Measurements from ENCODE around the gene AKR1C4. TPM values are rescaled to one million over a fixed set of nuclear protein-coding genes. Genes with fewer than 3 reads are reported as not detected.

Gene AKR1C4
- total RNA-seq, 4 donors from 2014 or later, result not detected

- Histone ChIP-seq H3K36me3 (no peaks in the 10 kb centered on the region), H3K9me3 (no peaks in the 10 kb centered on the region), H3K27ac (no peak overlapping the region), H3K27me3 (no peaks in the 10 kb centered on the region), H3K4me3 (no peak overlapping the region), H3K4me1 (no peaks in the 10 kb centered on the region)
- TF ChIP-seq POLR2A (IDR thresholded peaks at IDR 0.05), result no peak
- ATAC-seq, result no peak
- 65 to 72% methylated on average over 5 of the region's 5 CpGs for WGBS, 2 donors (ENCODE audit: low coverage in 1 of 2)
Measured at GRCh38 chr10:5187867-5188266, 8.8 kb upstream of the AKR1C4 start.

DNA sequence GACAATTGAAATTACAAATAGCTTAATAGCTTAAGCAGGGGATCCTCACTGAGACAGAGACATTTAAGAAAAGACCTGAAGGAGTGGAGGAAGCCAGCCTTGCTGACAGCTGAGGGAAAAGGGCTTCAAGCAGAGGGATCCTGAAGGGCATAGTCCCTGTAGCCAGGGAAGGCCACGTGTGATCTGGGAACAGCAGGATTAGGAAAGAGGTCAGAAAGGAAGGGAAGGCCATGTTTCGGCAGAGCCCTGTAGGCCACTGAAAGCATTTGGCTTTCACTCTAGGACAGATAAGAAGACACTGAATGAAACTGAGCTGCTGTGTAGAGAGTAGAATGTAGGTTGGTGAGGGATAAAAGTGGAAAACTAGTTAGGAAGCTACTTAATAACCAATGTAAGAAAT, 8.3 kb upstream of the AKR1C4 start:
- no peak for ATAC-seq
- no peak overlapping the region for H3K27ac ChIP-seq
- whole genome bisulfite sequencing, 2 donors (ENCODE audit: low coverage in 1 of 2), result 62 to 64% methylated on average over 2 of the region's 2 CpGs
- no peak for TF ChIP-seq EP300 (IDR thresholded peaks at IDR 0.05)
- no peak for TF ChIP-seq POLR2AphosphoS5 (IDR thresholded peaks at IDR 0.05)
- TF ChIP-seq, protein P1, sequence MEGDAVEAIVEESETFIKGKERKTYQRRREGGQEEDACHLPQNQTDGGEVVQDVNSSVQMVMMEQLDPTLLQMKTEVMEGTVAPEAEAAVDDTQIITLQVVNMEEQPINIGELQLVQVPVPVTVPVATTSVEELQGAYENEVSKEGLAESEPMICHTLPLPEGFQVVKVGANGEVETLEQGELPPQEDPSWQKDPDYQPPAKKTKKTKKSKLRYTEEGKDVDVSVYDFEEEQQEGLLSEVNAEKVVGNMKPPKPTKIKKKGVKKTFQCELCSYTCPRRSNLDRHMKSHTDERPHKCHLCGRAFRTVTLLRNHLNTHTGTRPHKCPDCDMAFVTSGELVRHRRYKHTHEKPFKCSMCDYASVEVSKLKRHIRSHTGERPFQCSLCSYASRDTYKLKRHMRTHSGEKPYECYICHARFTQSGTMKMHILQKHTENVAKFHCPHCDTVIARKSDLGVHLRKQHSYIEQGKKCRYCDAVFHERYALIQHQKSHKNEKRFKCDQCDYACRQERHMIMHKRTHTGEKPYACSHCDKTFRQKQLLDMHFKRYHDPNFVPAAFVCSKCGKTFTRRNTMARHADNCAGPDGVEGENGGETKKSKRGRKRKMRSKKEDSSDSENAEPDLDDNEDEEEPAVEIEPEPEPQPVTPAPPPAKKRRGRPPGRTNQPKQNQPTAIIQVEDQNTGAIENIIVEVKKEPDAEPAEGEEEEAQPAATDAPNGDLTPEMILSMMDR (IDR thresholded peaks at IDR 0.05), result no peak
- TF ChIP-seq POLR2A (IDR thresholded peaks at IDR 0.05), result no peak
- no peak overlapping the region for H3K4me3 ChIP-seq
- H3K4me1 ChIP-seq, result no peaks in the 10 kb centered on the region
- H3K27me3 ChIP-seq, result no peaks in the 10 kb centered on the region
- no peaks in the 10 kb centered on the region for H3K36me3 ChIP-seq
- no peaks in the 10 kb centered on the region for H3K9me3 ChIP-seq

GRCh38 chr10:5194431-5194830, 2.2 kb upstream of the AKR1C4 start:
- Histone ChIP-seq H3K4me3 (no peak overlapping the region), H3K36me3 (no peaks in the 10 kb centered on the region), H3K27ac (no peak overlapping the region), H3K4me1 (no peaks in the 10 kb centered on the region), H3K27me3 (no peaks in the 10 kb centered on the region), H3K9me3 (no peaks in the 10 kb centered on the region)
- WGBS, 2 donors (ENCODE audit: low coverage in 1 of 2), result 82 to 90% methylated on average over 3 of the region's 3 CpGs
- TF ChIP-seq POLR2AphosphoS5 (IDR thresholded peaks at IDR 0.05) (no peak), POLR2A (IDR thresholded peaks at IDR 0.05) (no peak), EP300 (IDR thresholded peaks at IDR 0.05) (no peak)
- TF ChIP-seq, protein P1 (IDR thresholded peaks at IDR 0.05), result no peak
- ATAC-seq, result no peak

DNA sequence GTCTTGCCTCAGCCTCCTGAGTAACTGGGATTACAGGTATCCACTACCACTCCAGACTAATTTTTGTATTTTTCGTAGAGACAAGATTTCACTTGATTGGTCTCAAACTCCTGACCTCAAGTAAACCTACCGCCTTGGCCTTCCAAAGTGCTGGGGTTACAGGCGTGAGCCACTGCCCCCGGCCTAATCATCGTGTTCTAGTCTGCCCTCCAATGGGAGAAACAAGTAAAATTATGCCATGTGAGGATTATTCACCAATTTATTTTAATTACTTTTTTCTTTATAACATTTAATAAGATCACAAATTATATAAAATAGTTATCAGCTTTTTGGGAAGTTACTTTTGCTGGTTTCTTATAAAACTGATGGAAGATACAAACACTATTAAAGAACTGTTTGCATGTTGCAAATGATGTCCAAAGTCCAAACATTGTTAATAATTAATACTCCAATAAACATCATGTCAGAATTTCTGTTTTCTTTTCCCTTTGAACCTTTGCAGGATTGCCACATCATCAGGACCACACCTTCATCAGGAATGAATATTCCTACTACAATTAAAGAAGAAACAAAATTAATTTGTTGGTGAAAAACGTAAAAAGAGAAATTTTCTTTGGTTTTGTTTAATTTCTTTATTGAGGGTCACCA, 786 bp upstream of the AKR1C4 start:
- Histone ChIP-seq H3K36me3 (no peaks in the 10 kb centered on the region), H3K4me3 (no peak overlapping the region), H3K4me1 (no peaks in the 10 kb centered on the region), H3K27me3 (no peaks in the 10 kb centered on the region), H3K27ac (no peak overlapping the region), H3K9me3 (no peaks in the 10 kb centered on the region)
- WGBS, 2 donors (ENCODE audit: low coverage in 1 of 2), result 71 to 76% methylated on average over 6 of the region's 6 CpGs
- TF ChIP-seq, protein P1 (IDR thresholded peaks at IDR 0.05), result no peak
- TF ChIP-seq EP300 (IDR thresholded peaks at IDR 0.05) (no peak), POLR2A (IDR thresholded peaks at IDR 0.05) (no peak), POLR2AphosphoS5 (IDR thresholded peaks at IDR 0.05) (no peak)
- ATAC-seq, result no peak

- Histone ChIP-seq H3K4me3 (no peak overlapping the region), H3K4me1 (no peaks in the 10 kb centered on the region), H3K27ac (no peak overlapping the region), H3K9me3 (peaks cover 0 to 13% (median 0%) of the 10 kb centered on the region in 3 donors), H3K27me3 (no peaks in the 10 kb centered on the region), H3K36me3 (no peaks in the 10 kb centered on the region)
- TF ChIP-seq POLR2A (IDR thresholded peaks at IDR 0.05) (no peak), EP300 (IDR thresholded peaks at IDR 0.05) (no peak), POLR2AphosphoS5 (IDR thresholded peaks at IDR 0.05) (no peak)
- TF ChIP-seq, protein P1 (IDR thresholded peaks at IDR 0.05), result no peak
- ATAC-seq, result no peak
- WGBS, 2 donors (ENCODE audit: low coverage in 1 of 2), result 64 to 77% methylated on average over 3 of the region's 3 CpGs
Measured at GRCh38 chr10:5198386-5198785, 1.7 kb downstream of the AKR1C4 start.

Data from gastroesophageal sphincter (tissue), 4 donors.